HG03575 (cell line): ENCODE results near the gene ENTPD8.

ENCODE experiments used
- ATAC-seq: cut with Tn5 transposase; IDR thresholded peaks from one replicate; pipeline ENCODE4 v1.9.1; 2021; ENCODE audit not compliant: unreplicated experiment, insufficient number of reproducible peaks, low FRiP score; ENCODE audit errors: extremely low read depth

ENTPD8 gene

DNA sequence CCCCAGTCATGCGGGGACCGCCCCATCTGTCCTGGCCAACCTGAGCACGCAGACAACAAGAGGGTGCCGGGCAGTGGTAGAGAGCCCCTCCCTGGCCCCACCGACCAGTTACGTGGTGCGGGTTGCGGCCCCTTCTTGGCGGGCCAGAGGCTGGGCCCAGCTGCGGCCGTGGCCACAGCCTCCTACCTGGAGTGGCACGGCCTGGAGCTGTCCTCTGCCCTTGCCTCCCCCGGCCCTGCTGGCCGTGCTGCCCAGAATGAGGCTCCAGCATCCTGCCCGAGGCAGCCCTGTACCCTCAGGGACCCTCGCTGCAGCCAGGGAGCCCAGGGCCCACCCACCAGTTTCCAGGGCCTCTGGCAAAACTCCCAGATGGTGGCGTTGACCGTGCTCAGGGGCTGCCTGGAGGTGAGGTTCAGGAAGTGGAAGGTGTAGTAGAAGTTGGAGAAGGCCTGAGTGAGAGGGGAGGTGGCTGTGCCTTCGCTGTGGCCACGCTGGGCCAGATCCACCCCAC lies 5.7 kb downstream of the ENTPD8 start:
- ATAC-seq = no peak

DNA sequence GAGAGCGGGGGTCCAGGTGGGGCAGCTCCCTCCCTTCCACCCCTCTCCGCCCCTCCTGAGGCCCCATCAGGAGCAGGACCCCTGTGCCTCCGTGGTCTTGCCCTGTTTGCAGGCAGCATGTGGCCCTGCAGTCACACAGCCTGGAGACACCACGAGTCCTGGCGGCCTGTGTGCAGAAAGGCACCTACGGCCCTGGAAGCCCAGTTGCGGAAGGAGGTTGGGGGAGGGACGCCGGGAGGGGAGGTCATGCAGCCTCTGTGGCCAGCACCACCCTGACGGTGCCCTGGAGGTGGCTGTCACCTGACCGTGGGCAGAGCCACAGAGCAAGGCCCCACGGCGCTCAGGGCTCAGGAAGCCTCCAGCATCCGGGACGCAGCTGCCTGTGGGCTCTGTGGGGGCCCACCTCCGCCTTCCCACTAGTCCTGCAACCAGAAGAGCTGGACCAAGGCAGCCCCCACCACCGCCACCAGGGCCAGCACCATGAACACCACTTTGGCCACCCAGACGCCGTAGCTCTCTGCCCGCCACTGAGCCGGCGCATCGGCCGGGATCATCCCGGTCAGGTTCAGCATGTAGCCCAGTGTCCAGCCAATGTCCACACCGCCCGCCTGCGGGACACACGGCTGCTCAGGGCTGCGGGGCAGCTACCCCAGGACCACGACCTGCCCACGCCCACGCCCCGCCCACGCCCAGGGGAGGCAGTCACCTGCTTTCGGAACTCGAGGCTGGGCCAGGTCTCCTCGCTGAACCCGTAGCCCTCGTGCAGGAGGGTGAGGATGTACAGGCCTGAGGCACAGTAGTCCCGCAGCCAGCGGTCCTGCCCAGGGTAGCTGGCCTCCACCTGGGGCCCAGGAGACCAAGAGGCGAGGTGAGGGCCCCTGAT lies 6.4 kb downstream of the ENTPD8 start:
- no peak for ATAC-seq

DNA sequence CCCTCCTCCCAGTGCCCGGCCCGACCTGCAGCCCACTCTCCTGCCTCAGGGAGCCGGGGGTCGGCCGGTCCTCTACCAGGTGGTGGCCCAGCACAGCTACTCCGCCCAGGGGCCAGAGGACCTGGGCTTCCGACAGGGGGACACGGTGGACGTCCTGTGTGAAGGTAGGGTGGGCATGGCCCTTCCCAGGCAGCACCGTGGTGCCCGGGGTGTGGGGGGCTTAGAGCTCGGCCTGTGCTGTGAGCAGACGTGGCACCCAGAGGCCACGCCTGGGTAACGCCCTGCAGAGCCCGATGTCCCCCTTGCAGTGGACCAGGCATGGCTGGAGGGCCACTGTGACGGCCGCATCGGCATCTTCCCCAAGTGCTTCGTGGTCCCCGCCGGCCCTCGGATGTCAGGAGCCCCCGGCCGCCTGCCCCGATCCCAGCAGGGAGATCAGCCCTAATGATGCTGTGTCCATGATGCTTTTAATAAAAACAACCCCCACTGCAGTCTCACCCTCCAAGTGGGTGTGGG lies 7.2 kb downstream of the ENTPD8 start:
- no peak for ATAC-seq

DNA sequence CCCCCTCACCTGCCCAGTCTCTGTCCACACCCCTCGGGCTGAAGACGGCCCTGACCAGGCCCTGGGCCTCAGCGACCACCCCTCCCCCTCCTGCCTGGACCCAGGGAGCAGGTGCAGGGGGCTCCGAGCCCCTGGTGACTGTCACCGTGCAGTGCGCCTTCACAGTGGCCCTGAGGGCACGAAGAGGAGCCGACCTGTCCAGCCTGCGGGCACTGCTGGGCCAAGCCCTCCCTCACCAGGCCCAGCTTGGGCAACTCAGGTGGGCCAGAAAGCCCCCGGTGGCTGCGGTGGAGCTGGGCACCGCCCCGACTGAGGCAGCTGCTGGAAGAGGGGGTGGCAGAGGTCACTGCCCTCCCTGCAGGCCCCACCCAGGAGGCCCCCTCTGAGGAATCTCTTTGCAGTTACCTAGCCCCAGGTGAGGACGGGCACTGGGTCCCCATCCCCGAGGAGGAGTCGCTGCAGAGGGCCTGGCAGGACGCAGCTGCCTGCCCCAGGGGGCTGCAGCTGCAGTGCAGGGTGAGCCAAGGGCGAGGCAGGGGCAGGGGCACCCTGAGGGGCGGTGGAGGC lies 7.7 kb downstream of the ENTPD8 start:
- no peak for ATAC-seq

DNA sequence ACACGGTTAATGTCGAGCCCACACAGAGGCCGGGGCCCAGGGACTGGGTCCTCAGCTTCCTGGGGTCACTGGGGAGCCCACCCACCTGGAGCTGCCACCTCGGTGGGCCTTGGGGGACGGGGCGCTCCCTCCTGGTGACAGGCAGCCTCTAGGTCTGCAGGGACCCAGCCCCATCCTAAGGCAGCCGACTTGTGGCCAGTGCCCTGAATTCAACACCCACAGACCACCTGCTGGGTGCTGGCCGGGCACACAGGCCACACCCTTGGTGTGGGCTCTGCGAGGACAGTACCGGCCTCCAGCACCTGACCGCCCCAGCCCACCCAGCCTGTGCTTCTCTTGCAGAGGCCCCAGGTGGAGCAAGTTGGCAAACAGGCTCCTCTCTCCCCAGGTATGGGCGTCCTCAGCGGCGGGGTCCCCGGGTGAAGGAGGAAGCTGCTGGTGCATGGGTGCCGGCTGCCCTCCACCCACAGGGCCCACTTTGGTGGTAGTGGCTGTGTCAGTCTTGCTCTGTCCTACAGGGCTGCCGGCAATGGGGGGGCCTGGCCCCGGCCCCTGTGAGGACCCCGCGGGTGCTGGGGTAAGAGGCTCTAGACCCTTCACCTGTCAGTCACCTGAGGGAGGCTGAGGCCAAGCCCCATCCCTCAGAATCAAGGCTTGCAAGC lies 8.3 kb downstream of the ENTPD8 start:
- ATAC-seq = no peak

DNA sequence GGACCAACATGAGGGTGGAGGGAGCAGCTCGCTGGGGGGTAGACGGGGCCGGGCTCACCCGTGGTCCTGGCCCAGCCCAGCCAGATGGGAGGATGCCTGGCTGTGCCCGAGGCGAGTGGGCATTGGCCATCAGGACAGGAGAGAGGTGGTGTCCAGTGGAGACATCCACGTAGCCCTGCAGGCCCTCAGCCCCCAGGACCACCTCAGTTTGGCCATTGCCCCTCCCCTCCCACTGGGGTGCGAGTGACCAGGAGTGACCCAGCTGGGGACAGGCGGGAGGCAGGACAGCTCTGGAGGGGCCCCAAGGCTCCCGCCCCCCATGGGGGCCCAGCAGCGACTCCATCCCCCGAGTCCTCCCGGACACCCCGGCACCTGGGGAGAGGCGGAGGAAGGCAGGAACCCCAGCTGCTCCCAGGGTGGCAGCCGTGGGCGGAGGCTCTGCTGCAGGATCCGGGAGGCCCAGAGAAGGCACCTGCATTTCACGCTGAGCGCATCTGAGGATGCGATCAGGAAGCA lies 9.7 kb downstream of the ENTPD8 start:
- ATAC-seq = no peak

DNA sequence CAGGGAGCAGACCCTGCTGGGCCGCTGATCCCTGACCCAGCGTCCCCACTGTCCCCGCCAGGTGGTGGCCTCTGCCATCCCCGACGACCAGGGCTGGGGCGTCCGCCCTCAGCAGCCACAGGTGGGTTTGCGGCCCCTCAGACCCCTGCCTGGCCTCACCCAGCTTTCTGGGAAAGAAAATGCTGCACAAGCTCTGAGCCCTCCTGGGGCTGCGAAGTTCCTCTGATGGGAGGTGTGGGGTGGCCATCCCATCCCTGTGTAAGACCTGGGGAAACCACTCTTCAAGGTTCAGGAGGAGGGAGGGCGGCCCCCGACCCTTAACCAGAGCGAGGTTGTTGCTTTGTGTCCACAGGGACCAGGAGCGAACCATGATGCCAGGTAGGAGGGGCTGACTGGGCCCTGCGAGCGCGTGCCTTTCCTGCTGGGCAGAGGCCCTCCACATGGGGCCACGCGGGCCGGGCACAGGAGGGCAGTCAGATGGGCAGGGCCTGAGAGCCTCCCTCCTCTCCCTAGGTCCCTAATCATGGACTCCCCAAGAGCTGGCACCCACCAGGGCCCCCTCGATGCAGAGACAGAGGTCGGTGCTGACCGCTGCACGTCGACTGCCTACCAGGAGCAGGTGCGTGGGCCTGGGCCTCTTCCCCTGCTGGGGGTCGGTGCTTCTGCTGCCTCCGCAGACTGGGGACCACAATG lies 10.3 kb downstream of the ENTPD8 start:
- no peak for ATAC-seq

DNA sequence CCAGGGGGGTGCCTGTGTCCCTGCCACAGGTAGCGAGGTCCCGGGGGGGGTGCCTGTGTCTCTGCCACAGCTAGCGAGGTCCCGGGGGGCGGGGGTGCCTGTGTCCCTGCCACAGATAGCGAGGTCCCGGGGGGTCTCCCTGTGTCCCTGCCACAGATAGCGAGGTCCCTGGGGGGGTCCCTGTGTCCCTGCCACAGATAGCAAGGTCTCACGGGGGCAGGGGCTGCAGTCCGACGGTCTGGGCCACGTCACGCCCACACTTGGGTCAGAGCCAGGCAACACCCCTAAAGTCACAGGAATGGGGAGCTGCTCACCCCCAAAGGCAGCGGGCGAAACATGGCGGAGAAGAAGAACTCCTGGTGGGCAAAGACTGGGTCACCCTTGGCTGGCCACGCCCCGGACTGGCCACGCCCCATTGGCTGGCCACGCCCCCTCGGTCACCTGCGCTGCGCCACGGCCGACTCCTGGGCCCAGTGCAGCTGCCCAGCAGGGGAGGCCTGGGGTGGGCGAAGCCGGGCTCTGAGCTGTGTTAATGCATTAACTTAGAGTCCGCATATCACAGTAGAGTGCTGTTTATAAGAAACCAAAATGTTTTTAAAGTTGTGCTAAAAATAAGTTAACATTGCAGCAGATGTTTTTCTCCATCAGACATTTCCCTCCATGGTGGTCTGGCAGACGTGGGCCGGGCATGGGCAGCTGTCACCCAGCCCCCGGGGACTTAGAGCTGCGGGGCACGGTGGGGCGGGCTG lies 11.0 kb downstream of the ENTPD8 start:
- ATAC-seq = no peak

DNA sequence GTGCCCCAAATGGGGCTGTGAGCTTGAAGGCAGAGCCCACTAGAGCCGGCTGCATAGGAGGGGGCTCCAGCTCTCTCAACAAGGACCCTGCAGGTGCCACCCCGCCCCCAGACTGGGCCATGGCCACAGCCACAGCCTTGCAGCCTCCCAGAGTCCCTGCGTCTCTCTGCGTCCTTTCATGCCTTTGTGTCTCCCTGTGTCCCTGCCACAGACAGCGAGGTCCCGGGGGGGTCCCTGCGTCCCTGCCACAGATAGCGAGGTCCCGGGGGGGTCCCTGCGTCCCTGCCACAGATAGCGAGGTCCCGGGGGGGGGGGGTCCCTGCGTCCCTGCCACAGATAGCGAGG lies 11.6 kb downstream of the ENTPD8 start:
- no peak for ATAC-seq

DNA sequence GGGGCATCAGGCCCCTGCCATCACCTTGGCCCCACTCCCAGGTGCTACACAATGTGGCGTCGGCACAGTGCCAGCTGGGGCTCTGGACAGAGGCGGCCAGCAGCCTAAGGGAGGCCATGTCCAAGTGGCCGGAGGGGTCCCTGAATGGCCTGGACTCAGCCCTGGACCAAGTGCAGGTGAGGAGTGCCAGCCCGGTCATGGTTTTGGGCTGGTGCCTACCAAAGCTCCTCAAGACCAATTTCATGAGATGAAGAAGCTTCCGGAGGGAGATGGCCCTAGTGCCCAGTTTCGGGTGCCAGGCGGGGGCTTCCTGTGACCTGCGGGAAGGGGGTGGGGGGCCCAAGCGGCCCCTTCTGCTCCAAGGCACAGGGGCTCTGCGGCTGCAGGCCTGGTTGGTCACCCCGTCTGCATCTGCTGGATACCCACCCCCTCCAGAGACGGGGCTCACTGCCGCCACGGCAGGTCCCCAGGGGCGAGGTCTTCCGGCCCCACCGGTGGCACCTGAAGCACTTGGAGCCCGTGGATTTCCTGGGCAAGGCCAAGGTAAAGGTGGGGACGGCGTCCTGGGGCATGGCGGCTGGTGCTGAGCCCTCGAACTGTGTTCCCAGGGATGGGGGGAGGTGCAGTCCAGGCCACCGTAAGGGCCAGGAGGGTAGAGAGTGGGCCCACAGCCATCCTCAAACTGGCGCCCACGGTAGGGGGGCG lies 12.2 kb downstream of the ENTPD8 start:
- ATAC-seq = no peak

DNA sequence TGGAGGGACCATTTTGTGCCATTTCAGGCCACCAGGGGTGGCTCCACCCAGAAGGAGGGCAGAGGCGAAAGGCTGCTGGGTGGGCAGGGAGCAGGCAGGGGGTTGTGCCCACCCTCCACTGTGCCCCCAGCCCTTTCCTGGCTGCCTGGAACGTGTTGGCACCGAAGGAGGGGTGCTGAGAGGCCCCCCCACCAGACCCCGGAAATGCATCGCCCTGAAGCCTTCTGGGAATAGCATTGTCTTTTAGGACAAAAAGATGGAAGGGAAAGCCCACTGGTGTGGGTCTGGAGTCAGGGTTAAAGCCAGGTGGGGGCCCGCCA lies 12.9 kb downstream of the ENTPD8 start:
- no peak for ATAC-seq

DNA sequence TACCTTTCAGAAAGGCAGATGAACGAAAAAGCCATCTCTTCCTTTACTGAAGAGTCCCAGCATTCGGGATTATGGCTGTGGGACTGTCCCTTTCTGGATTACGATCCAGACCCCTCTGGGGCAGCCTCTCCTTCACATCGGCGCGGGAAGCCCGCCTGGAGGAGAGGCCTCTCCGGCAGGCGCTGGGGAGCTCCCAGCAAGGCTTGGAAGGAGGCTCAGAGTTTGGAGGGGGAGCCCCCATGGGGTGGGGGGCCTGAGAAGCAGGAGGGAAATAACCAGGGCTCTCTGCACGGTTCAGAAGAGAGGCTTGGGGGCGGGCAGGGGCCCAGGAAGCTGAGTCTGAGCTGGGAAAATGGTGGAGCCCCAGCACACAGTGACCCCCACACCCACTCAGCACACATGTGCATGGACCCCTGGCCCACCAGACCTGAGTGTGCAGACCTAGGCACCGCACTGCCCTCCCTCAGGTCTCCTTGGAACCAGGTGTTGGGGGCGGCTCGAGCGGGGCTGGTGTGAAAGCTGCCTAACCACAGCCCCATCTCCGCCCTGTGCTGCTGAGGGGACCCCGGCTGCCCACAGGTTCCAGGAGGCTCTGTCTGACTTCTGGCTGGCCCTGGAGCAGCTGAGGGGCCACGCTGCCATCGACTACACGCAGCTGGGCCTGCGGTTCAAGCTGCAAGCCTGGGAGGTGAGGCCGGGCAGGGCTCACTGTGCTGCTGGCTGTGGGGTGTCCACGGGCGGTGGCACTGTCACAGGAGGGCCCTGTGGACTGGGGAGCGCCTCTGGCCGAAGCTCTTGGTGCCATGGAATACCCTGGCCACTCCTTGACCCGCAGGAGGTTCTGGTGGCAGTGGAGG lies 13.5 kb downstream of the ENTPD8 start:
- ATAC-seq = no peak

DNA sequence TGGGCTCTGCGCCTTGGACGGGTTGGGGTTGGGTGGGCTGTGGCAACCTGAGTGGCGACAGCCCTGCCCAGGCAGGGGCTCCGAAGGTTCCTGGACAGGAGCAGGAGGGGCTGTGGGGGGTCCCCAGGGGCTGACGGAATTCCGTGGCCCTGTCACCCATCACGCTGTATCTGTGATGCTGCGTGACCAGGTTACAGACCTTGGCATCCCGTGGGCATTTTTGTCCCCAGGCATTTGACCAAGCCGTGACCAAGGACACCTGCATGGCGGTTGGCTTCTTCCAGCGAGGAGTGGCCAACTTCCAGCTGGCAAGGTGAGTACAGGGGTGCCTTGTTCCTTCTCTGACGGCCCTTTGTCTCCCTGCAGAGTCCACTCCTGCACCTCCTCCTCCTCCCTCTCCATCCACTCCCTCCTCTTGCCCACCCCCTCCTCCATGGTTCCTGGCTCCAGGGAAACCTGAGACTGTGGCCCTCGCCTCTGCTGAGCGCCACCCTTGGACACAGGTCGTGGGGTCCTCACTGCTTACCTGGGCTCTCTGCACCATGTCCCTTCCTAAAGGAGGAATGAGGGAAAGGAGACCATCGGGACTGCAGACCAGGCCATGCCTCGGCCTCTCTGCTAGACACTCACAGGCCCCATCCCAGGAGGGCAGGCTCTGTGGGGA lies 15.0 kb downstream of the ENTPD8 start:
- no peak for ATAC-seq

DNA sequence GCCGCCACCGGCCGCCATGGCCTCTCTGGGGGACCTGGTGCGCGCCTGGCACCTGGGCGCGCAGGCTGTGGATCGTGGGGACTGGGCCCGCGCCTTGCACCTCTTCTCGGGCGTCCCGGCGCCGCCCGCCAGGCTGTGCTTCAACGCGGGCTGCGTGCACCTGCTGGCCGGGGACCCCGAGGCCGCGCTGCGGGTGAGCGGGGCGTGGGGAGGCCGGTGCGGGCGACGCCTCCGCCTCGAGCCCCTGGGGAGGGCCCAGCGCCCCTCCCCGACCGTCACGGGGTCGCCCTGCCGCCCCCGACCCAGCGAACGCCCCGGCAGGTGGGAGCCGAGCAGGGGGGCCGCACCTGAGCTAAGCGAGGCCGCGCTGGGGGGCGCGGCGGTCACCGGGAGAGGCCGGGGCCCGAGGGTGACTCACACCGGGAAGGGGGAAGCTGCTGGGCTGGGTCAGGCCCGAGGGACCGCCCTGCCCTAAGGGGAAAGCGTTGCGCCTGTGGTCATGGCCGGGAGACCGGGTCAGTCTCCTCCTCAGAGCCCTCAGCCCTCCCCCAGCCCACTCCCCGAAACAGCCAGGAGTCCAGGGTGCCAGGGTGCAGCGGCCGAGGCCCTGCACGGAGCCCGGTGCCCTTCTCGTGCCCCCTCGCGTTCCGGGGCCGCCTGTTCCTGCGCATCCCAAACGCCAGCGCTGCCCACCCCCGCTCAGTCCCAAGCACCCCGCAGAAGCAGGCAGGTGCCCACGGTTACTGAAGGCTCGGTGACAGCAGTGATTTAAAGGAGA lies 17.5 kb downstream of the ENTPD8 start:
- no peak for ATAC-seq

DNA sequence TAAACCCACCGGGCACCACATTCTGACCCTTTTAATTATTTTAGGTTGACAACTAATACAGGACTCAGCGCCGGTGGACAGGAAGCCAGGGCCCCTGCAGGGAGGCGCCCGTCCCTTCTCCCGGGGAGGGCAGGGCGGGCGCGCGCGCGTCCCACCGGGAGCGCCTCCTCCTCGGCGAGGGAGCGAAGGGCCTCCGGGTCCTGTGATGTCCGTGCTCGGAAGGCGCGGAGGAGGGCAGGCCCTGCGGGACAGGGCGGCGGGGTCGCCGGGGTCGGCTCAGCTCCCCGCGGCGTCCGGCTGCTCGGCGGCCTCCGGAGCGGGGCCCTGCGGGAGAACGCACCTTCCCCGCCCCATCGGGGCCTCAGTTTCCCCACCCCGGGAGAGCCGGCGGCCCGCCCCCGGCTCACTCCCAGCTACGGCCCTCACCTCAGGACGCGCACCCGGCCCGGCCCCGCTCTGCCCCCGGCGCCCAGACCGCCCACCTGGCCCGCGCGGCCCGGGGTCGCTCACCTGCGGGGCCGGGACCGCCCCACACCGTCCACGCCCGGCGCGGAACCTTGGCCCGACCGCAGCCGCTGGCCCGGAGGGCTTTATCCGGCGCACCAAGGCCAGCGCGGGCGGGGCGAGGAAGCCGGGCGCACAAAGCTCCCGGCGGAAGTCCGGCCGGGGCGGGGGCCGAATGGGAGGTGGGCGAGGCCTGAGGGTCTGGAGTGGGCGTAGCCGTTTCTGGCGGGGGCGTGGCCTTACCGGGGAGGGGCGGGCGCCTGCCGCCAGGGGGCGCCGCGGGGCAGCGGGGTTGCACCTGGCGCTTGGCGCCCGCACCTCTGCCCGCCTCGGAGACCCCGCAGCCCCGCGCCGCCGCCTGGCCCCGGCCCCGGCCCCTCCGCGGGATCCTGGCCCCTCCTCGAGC lies 18.3 kb downstream of the ENTPD8 start, which contains the start of the genes EXD3 and NOXA1:
Gene EXD3, minus strand, starts transcription at position 559 of the 910 bp plus-strand sequence. CDS start 27,805 bp downstream, outside the sequence.
Gene NOXA1, plus strand, starts transcription at position 790 of the 910 bp plus-strand sequence. CDS start 137 bp downstream, outside the sequence.
- no peak for ATAC-seq
